ENCODE results near the gene FKBP15. TPM values are rescaled to one million over a fixed set of nuclear protein-coding genes. Genes with fewer than 3 reads are reported as not detected.

The FKBP15 gene
- total RNA-seq, 1 experiment from 2014 or later, result 17.6 TPM

Other genes with a start within 250 kb of the FKBP15 start
- not detected for gene ZNF883, start 209.1 kb downstream of the FKBP15 start, total RNA-seq (2021; ENCODE audit: unreplicated experiment)
- 1.1 TPM for gene ZFP37, start 164.6 kb downstream of the FKBP15 start, total RNA-seq (2021; ENCODE audit: unreplicated experiment)
- 5.3 TPM for gene SLC31A2, start 70.3 kb downstream of the FKBP15 start, total RNA-seq (2021; ENCODE audit: unreplicated experiment)
- gene SLC31A1, start 267 bp upstream of the FKBP15 start, total RNA-seq (2021; ENCODE audit: unreplicated experiment), result 17.6 TPM
- 19.4 TPM for gene CDC26, start 54.3 kb upstream of the FKBP15 start, total RNA-seq (2021; ENCODE audit: unreplicated experiment)
- 28.9 TPM for gene PRPF4, start 54.4 kb upstream of the FKBP15 start, total RNA-seq (2021; ENCODE audit: unreplicated experiment)
- not detected for gene RNF183, start 82.1 kb upstream of the FKBP15 start, total RNA-seq (2021; ENCODE audit: unreplicated experiment)
- gene WDR31, start 119.0 kb upstream of the FKBP15 start, total RNA-seq (2021; ENCODE audit: unreplicated experiment), result 0.80 TPM
- gene BSPRY, start 128.3 kb upstream of the FKBP15 start, total RNA-seq (2021; ENCODE audit: unreplicated experiment), result 0.13 TPM
- gene HDHD3, start 155.7 kb upstream of the FKBP15 start, total RNA-seq (2021; ENCODE audit: unreplicated experiment), result 14.5 TPM
- 8.9 TPM for gene ALAD, start 180.0 kb upstream of the FKBP15 start, total RNA-seq (2021; ENCODE audit: unreplicated experiment)
- 48.5 TPM for gene POLE3, start 189.4 kb upstream of the FKBP15 start, total RNA-seq (2021; ENCODE audit: unreplicated experiment)
- 1.2 TPM for gene C9orf43, start 189.5 kb upstream of the FKBP15 start, total RNA-seq (2021; ENCODE audit: unreplicated experiment)
- 15.1 TPM for gene RGS3, start 242.4 kb upstream of the FKBP15 start, total RNA-seq (2021; ENCODE audit: unreplicated experiment)